CD4-positive, alpha-beta T cell treated with Interleukin-4 for 1 hour (primary cell): ENCODE measurements around the gene DEFB124.

Experiments used
- DNase-seq, 2 donors: peaks; one replicate each; pipeline ENCODE4 v3.0.0-alpha.2; 2020 to 2022

Gene DEFB124, protein sequence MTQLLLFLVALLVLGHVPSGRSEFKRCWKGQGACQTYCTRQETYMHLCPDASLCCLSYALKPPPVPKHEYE

DNA sequence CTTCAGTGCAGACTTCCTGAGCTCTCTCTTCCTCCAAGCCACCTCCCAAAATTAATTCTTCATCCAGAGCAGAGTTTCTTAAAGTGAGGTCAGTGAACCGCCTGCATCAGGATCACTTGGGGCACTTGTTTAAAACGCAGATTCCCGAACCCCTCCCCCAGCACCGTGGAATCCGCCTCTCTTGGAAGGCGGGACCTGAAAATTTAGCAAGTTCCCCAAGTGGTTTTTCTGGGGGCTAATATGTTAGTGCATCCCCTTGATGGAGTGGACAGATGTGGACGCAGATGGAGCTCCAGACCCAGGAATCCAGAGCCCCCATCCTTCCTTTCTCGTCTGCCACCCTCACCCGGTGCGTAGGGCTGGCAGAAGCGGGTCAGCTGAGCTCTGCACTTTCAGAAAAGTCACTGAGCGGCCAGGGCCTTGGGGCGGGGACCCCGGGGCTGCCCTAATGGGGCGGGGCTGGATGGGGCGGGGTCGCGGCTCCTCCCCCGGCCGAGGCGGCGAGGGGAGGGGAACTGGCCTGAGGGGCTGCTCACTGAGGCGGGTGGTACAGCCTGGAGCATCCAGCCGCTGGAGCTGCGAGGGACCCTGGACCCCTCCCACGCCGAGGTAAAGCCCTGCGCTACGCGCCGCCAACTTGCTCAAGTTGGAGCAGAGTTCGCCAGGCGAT, at the start of gene DEFB124, which contains the start of gene REM1:
TSS of gene DEFB124 (minus strand) at position 370 of the 670 bp plus-strand sequence. CDS start 2,114 bp downstream, outside the sequence.
TSS of gene REM1 (plus strand) at position 531 of the 670 bp plus-strand sequence. CDS start 1,158 bp downstream, outside the sequence.
- no peak for DNase-seq

DNA sequence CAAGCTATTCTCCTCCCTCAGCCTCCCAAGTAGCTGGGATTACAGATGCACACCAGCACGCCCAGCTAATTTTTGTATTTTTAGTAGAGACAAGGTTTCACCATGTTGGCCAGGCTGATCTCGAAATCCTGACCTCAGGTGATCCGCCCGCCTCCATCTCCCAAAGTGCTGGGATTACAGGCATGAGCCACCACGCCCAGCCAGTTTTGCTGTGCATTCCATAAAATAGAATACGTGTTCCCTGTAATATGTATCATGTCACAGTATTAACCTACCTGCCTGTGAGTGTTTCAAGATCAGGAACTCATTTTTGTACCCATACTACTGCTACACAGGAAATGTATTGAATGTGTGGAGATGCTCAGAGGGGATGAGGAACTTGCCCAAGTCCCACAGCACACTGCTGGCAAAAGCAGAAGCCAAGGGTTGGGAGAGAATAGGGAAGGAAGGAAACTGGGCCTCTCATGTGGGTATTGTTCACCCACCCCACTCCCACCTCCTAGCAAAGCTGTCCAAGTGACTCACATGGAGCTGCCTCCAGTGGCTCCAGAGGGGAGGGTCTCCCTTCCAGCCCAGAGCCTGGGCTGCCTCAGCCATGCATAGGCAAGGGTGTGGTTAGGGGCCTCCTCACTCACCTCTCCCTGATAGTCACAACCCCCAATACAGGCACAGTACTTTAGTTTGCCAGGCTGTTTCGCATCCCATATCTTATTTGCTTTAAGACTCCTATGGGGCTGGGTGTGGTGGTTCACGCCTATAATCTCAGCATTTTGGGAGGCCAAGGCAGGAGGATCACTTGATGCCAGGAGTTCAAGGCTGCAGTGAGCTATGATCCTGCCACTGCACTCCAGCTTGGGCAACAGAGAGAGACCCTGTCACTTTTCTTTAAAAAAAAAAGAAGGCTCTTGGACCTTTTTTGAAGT, 48.7 kb upstream of the DEFB124 start:
- DNase-seq = peak in 1 of 2 donors; percentile 66

DNA sequence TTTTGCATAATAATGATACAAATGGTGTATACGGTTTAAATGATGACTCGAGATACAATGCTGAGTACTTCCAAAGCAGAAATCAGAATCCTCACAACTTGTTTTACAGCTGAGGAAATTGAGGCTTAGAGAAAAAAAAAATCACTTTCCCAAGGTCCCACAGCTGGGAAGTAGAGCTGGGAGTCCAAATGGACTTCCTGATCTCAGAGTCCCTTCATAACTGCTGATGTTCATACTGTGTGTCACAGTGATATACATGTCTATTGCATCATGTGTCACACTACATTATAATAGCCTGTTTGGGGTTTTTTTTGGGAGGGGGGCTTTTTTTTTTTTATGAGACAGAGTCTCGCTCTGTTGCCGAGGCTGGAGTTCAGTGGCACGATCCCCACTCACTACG, 47.8 kb upstream of the DEFB124 start:
- DNase-seq = no peak

DNA sequence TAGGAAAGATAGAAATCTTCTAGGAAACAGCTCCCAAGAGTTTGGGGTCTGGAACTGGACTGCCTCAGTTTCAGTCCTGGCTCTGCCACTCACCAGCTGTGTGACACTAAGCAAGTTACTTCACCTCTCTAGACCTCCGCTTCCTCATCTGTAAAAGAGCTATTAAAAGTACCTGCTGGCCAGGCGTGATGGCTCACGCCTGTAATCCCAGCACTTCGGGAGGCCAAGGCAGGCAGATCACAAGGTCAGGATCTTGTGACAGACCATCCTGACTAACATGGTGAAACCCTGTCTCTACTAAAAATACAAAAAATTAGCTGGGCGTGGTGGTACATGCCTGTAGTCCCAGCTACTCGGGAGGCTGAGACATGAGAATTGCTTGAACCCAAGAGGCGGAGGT, 46.3 kb upstream of the DEFB124 start:
- peak in 1 of 2 donors; percentile 33 for DNase-seq

DNA sequence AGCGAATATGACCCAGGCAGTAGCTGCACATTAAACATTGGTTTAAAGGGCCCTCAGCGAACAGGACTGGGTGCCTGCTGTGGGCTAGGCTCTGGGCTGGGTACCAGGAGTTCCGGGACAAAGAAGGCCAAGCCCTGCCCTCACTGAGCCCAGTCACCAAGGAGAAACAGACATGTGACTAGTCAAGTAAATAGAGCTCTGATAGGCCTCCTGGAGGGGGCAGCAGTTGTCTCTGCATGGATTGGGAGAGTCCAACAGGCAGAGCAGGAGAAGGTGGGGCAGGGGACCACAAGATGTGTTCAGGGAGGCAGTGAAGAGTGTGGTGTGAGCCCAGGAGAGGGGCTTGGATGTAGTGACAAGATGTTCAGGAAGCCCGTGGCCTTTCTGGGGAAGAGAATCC, 42.4 kb upstream of the DEFB124 start:
- no peak for DNase-seq

DNA sequence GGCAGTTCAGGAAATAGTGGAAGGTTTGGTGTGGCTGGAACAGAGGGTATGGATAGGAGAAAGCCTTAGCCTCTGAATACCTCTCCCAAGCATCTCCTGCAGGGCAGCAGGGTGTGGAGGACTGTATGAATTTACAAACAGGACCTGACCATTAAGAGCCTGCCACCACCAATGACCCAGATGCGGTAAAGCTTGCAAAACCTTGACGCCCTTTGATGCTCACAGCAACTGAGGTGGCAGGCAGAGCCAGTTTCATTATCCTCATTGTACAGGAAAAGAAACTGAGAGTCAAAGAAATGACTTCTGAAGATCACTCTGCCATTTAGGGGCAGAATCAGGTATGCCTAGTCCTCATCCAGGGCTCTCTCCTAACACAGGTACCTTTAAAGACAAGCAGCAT, 41.7 kb upstream of the DEFB124 start:
- DNase-seq = peak in 1 of 2 donors; percentile 27

DNA sequence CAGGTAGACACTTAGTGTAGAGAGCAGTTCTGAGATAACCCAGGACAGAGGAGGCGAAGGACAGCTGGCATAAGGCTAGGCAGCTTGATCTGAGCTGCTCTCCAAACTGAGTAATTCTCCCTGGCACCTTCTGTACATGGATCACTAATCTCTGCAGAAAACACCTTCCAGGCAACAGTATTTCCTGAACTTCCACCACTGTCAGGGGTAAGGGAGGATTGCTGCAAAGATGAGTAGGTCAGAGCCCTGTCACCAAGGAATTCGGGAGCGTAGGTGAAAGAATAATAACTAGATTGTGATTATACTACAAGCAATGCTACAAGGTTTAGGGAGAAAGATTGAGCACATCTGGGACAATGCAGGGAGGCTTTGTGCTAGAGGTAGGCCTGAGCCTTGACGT, 41.2 kb upstream of the DEFB124 start:
- DNase-seq = no peak

DNA sequence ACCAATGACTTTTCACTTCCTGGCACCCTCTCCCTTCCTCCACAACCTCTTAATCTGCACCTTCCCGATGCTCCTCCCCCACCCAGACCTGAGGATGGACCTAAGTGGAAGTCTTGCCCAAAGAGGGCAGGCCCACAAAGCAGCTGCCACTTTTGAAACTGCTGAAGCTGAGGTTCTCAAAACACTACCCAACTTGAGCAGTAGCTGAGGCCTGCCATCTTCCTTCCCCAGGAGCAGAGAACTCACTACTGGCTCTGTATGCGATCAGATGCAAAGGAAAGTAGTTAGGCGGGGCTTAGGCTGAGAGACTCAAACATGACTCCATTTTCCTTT, 40.8 kb upstream of the DEFB124 start:
- peak in 1 of 2 donors; percentile 10 for DNase-seq

DNA sequence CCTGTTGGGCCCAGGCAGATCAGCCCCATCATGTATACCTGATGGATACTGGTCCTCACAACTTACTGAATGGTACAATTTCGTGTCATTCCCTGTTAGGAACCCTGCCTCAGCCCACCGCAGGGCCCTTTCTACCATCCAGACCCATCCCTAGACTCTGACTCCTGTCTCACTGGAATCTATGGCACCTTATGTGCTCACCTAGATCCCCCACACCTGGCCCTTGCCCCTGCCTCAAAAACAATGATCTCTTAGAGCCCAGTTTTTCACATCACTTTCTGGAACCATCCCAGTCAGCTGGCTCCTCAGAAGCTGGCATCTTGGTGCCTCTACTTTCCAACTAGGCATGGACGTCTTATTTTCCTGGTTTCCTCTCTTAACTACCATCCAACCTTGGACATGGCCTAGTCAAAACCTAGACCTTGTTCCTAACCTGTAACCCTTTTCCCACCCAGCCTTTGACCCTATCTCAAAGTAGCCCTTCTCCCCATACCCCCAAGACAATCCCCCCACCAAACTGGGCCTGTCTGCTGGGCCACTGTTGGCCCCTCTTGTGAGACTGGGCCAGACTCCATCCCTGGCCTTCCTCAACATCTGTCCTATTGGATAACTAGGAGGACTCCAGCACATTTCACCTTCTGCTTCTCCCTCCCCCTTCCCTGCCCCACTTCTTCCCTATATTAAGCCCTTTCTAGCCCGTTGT, 40.3 kb upstream of the DEFB124 start:
- no peak for DNase-seq

DNA sequence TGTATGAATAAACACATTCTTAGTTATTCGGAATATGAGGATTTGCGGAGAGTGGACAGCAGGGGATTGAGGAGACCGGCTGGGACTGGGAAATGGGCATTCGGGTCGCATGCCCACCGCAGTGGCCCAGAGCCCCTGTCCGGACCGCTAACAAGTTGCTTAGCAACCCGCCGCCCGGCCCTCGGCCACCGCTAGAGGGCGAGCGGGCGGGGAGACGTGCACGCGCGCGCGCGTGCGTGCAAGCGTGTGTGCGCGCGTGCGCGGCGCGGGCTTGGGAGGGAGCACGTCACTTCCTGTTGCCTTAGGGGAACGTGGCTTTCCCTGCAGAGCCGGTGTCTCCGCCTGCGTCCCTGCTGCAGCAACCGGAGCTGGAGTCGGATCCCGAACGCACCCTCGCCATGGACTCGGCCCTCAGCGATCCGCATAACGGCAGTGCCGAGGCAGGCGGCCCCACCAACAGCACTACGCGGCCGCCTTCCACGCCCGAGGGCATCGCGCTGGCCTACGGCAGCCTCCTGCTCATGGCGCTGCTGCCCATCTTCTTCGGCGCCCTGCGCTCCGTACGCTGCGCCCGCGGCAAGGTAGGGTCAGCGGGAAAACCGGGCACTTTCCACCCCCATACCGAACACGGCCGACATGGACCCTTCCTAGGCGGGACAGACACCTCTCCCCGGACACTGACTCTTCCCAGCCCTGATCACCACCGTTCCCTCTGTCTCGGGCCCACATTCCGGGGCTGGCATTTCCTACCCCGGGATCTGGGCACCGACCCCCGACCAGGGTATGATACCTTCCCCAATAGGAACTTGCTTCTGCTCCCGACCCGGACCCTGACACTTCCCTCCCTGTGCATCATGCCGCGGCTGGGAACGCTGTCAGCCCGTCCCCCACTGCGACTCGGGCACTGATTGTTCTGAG, 39.5 kb upstream of the DEFB124 start, which contains the start of gene HM13:
TSS of gene HM13 (plus strand) at position 289 of the 918 bp plus-strand sequence. CDS start at position 399, 110 bp downstream.
- peak; percentile 88 to 89 for DNase-seq

DNA sequence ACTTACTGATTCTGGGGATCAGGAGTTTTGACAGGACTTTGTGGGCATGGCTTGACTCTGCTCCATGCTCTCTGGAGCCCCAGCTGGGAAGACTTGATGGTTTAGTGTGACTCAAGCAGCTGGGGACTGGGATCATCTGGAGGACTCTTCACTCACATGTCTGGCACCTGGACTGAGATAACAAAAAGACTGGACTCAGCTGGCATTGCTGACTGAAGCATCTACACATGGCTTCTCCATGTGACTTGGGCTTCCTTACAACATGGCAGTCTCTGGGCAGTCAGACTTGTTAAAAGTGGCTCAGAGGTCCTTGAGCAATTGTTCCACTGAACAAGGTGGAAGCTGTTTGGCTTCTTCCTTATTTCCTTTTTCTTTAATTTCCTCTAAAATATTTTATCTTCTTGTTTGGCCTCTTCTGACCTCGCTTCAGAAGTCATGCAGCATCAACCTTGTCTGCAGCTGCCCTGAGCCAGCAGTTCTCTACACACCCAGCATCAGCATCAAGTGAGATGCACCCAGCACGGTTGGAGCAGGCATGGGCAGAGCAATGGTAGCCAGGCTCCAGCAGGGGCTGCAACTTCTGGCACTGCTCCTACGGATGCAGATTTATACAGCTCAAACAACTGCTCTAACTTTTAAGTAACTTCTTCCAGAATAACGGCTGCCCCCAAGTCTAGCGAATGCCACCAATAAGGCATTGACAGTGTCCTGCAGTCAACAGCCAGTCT, 33.8 kb upstream of the DEFB124 start:
- no peak for DNase-seq

DNA sequence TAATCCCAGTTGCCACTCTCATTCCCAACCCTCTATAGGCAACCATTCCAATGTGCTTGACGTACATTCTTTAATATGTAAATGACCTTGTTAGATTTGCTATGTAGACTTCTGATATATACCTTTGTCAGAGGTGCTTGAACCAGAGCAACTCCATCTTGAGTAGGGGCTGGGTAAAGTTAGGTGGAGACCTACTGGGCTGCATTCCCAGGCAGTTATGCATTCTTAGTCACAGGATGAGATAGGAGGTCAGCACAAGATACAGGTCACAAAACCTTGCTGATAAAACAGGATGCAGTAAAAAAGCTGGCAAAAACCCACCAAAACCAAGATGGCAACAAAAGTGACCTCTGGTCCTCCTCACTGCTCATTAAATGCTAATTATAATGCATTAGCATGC, 31.0 kb upstream of the DEFB124 start:
- no peak for DNase-seq

DNA sequence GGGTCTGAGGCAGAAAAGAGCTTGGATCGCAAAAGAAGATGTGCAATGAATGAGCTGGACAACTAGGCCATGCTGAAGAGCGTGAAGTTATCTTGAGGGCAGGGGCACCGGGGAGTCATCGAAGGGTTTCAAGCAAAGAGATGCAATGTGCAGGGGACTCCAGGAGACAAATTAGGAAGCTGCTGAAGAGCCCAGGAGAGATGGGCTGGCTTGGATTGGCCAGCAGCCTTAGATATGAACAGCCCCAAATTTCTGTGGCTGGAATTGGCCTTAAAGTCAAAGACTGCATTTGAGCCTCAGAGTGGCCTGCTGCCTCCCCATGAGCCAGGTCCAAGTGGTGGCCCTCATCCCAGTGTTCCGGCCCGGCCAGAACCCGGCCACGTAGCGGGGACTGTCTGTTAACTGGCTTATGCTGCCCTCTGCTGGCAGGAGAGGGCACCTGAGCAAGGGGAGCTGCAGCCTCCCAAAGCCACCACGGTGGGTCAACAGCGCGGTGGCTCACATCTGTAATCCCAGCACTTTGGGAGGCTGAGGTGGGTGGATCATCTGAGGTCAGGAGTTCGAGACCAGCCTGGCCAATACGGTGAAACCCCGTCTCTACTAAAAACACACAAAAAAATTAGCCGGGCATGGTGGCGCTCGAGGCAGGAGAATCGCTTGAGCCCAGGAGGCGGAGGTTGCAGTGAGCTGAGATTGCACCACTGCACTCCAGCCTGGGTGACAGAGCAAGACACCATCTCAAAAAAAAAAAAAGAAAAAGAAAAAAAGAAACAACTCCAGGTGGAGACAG, 28.2 kb upstream of the DEFB124 start:
- DNase-seq = peak; percentile 74 to 75

DNA sequence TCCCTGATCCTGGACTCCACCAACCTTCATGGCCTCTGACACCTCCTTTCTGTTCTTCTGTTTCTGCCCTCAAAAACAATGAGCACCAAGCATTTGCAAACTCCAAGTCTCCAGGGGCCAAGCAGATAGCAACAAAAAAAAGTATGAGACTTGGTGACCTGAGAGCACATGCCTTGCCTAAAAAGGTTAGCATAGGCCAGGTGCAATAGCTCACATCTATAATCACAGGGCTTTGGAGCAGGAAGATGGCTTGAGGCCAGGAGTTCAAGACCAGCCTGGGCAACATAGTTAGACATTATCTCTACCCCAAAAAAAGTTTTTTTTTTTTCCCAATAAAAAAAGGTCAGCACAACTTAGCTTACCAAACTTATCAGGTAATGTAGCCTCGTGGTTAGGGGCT, 25.6 kb upstream of the DEFB124 start:
- DNase-seq = no peak

DNA sequence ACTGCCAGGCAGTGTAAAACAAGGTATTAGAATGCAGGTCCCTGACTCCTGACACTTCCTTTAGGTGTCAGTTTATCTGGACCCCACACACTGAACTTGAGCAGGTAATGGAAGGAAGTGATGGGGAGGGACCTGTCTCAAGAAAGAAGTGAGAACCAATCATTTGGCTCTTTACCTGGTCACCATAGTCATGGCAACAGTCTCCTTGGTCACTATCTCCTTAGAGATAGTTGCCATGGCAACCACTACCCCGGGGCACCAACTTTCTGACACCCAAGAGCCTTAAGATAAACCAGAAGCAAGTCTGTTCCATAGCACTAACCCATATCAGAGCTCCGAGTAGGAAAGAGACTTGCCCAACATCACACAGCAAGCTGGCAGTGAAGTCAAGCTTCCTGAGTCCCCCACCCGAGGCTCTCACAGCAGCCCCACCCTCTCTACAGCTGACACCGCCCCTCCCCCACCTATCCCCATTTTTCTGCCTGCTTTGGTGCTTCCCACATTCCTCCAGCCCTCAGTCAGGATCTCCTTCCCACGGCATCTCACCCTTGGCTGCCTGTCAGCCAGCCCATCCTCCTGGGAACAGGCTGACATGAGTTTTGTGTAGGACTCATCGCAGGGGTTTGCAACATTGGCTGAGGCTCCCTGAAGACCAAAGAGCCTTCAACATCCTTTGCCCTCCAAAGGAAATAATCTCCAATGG, 23.1 kb upstream of the DEFB124 start:
- DNase-seq = no peak

DNA sequence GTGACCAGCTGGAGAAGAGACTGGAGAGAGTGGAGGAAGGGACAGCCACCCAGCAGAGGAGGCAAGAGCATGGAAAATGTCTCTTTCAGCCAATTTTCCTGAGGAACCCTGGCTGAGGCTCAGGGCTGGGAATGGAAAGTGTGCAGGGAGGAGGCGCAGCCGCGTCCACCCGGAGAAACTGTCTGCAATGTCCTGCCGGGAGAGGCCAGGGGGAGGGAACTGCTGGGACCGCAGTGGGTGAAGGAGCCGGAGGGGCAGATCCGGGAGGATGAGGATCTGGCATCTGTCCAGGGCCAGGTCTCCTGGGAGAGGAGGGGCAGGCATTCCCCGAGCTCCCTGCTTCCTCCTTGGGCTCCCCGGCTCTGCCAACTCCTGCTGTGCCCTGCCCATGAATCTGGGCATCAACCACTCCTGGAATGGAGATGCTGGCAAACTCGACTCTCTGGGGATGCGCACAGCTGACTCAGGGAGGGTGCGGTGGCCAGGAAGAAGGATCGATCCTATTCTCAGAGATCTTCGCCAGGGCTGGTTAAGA, 21.9 kb upstream of the DEFB124 start:
- DNase-seq = no peak

DNA sequence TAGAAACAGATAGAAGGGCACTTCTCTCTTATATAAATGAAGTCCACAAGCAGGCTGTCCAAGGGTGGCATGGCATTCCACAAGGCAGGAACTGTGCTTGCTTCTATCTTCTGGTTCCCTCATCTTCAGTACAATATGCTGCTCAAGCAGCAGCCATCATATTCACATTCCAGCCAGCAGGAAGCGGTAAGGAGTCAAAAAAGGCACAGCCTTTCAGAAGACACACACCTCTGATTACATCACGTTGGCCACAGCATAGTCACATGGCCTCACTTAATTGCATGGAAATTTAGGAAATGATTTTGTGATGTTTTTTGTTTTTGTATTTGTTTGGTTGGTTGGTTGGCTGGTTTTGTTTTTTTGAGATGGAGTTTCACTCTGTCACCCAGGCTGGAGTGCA, 19.2 kb upstream of the DEFB124 start:
- no peak for DNase-seq

DNA sequence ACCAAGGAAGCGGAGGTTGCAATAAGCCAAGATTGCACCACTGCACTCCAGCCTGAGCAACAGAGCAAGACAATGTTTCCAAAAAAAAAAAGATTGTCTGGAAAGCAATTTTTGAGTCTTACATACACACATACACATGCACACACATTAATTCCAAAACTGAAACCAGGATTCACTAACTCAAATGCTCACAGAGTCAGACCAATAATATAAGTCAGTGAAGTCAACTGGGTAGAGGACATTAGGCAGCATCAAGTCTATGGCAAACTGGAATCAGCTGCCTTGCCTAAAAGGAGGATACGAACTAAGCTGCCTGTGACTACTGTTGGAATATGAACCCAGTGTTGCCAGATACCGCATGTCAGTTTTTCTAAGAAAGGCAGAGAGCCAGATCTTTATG, 15.8 kb upstream of the DEFB124 start:
- DNase-seq = no peak

DNA sequence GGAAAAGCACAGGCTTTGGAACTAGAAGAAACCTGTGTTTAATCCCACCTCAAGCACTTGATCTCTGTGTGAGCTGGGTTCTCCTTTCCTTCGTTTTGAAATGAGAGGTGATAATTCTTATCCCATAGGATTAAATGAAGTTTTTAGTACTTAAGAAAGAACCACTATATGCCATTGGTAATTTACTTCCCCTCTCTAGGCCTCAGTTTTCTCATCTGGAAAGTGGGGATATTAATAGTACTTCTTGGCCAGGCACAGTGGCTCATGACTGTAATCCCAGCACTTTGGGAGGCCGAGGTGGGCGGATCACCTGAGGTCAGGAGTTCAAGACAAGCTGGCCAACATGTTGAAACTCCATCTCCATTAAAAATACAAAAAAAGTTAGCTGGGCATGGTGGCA, 14.2 kb upstream of the DEFB124 start:
- DNase-seq = no peak

DNA sequence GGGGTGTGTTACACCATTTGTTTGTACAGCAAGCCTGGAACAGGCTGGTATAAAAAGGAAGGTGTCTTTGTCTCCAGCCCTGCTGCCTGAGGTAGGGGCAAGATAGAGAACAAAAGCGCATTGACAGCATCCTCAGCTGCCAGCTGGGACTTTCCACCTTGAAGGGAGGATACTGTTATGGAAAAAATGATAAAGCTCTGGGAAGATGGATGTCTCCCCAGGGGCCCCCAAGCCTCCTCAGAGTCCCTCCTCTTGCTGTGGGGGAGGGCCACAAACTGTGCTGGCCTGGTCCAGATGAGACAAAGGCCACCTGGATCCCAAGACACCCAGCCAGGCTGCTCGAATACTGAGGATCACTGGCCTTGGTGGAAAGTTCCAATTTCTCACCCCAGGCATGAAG, 13.2 kb upstream of the DEFB124 start:
- DNase-seq = no peak
